ENCODE data around the gene EIF2S3.

DNA sequence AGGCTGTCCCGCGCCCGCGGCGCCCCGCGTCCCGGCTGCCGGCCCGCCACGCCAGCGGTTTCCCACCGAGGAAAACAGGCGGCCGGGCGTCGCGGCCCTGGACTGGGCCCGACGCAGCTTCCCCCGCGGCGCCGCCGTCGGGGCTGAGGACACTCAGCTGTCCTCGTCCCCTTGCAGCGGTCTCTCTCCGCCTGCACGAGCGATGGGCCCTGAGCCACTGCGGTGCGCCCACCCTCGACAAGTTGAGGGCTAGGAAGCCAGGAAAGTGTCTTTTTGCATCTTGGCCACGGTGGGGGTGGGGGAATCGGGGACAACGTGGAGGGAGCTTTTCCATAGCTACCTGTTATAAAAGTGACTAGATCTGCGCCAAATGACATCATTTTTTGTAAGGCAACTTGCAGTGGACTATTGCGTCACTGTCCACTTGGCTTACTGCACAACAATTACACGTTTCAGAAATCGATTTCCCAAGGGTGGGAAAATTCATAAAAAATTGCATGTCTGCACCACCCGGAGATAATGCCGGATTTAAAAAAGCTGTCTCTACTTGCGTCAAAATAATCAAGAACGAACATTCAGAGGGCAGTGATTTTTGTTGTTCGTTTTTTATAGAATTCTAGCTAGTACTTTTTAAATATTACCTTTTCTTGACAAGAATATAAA, 28.9 kb upstream of the EIF2S3 start:
- TF ChIP-seq, protein P1, sequence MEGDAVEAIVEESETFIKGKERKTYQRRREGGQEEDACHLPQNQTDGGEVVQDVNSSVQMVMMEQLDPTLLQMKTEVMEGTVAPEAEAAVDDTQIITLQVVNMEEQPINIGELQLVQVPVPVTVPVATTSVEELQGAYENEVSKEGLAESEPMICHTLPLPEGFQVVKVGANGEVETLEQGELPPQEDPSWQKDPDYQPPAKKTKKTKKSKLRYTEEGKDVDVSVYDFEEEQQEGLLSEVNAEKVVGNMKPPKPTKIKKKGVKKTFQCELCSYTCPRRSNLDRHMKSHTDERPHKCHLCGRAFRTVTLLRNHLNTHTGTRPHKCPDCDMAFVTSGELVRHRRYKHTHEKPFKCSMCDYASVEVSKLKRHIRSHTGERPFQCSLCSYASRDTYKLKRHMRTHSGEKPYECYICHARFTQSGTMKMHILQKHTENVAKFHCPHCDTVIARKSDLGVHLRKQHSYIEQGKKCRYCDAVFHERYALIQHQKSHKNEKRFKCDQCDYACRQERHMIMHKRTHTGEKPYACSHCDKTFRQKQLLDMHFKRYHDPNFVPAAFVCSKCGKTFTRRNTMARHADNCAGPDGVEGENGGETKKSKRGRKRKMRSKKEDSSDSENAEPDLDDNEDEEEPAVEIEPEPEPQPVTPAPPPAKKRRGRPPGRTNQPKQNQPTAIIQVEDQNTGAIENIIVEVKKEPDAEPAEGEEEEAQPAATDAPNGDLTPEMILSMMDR (IDR thresholded peaks at IDR 0.05 in 2 of 3, conservative IDR thresholded peaks at IDR 0.05 in 1 of 3; ENCODE audit: control insufficient read depth in 2 of 3, extremely low read depth in 1 of 3, insufficient read depth in 1 of 3, low read depth in 3 of 3, low read length in 3 of 3) = no peak
- TF ChIP-seq MAX (IDR thresholded peaks at IDR 0.05; ENCODE audit: low read depth, low read length) = no peak
- no peak for TF ChIP-seq FOS (IDR thresholded peaks at IDR 0.05; ENCODE audit: borderline replicate concordance, extremely low read depth, insufficient read length)
